Amniotic epithelial cell (primary cell): ENCODE data around the gene SHH.

Experiments
- DNase-seq: peaks from one replicate; pipeline ENCODE4 v3.0.0-alpha.2; 2010; ENCODE audit warnings: low read depth

SHH gene

GRCh38 chr7:155806096-155806871, 6.0 kb downstream of the SHH start:
- DNase-seq = no peak

- no peak for DNase-seq
Measured at GRCh38 chr7:155805826-155806095, 6.5 kb downstream of the SHH start.

- DNase-seq = peak; percentile 55
Measured at GRCh38 chr7:155804897-155805825, 7.1 kb downstream of the SHH start.

GRCh38 chr7:155804431-155804831, 7.8 kb downstream of the SHH start:
- DNase-seq = no peak

GRCh38 chr7:155803418-155804376, 8.6 kb downstream of the SHH start:
- DNase-seq = no peak

GRCh38 chr7:155802906-155803417, 9.3 kb downstream of the SHH start:
- no peak for DNase-seq

GRCh38 chr7:155802291-155802690, 10.0 kb downstream of the SHH start:
- no peak for DNase-seq

- DNase-seq = no peak
Measured at GRCh38 chr7:155800741-155801267, 11.5 kb downstream of the SHH start.

- no peak for DNase-seq
Measured at GRCh38 chr7:155800301-155800700, 12.0 kb downstream of the SHH start.

GRCh38 chr7:155799514-155799913, 12.7 kb downstream of the SHH start:
- DNase-seq = peak; percentile 36

GRCh38 chr7:155798673-155799439, 13.4 kb downstream of the SHH start:
- no peak for DNase-seq

- DNase-seq = no peak
Measured at GRCh38 chr7:155797262-155798250, 14.7 kb downstream of the SHH start.

- no peak for DNase-seq
Measured at GRCh38 chr7:155796381-155797261, 15.6 kb downstream of the SHH start.

- no peak for DNase-seq
Measured at GRCh38 chr7:155795951-155796350, 16.3 kb downstream of the SHH start.

- DNase-seq = no peak
Measured at GRCh38 chr7:155795401-155795800, 16.9 kb downstream of the SHH start.

- no peak for DNase-seq
Measured at GRCh38 chr7:155794196-155794595, 18.1 kb downstream of the SHH start.

- no peak for DNase-seq
Measured at GRCh38 chr7:155793720-155794119, 18.5 kb downstream of the SHH start.

GRCh38 chr7:155792999-155793560, 19.2 kb downstream of the SHH start:
- no peak for DNase-seq
